Measurements from ENCODE around the gene AEBP2.

AEBP2 gene

GRCh38 chr12:19434538-19434937 is 4.8 kb upstream of the AEBP2 start:
- no peak for DNase-seq (ENCODE audit: low read depth, low spot score)
- in situ Hi-C loops (cut with HindIII; ENCODE audit: low sequenced_read_pairs) = no loop called here
- no peak overlapping the region for H3K4me3 ChIP-seq (ENCODE audit: low read depth, low read length)
- no peak for TF ChIP-seq CTCF (IDR thresholded peaks at IDR 0.05; ENCODE audit: low read depth, low read length)

- DNase-seq (ENCODE audit: low read depth, low spot score) = no peak
- in situ Hi-C loops (cut with HindIII; ENCODE audit: low sequenced_read_pairs) = no loop called here
- H3K4me3 ChIP-seq (ENCODE audit: low read depth, low read length) = no peak overlapping the region
- TF ChIP-seq CTCF (IDR thresholded peaks at IDR 0.05; ENCODE audit: low read depth, low read length) = no peak
Measured at GRCh38 chr12:19435831-19436497, 3.3 kb upstream of the AEBP2 start.

GRCh38 chr12:19436931-19437330 is 2.4 kb upstream of the AEBP2 start:
- no peak overlapping the region for H3K4me3 ChIP-seq (ENCODE audit: low read depth, low read length)
- DNase-seq (ENCODE audit: low read depth, low spot score) = no peak
- in situ Hi-C loops (cut with HindIII; ENCODE audit: low sequenced_read_pairs) = no loop called here
- no peak for TF ChIP-seq CTCF (IDR thresholded peaks at IDR 0.05; ENCODE audit: low read depth, low read length)

GRCh38 chr12:19437996-19438395 is 1.3 kb upstream of the AEBP2 start:
- DNase-seq (ENCODE audit: low read depth, low spot score) = no peak
- in situ Hi-C loops (cut with HindIII; ENCODE audit: low sequenced_read_pairs) = no loop called here
- no peak overlapping the region for H3K4me3 ChIP-seq (ENCODE audit: low read depth, low read length)
- TF ChIP-seq CTCF (IDR thresholded peaks at IDR 0.05; ENCODE audit: low read depth, low read length) = no peak

- no peak for TF ChIP-seq CTCF (IDR thresholded peaks at IDR 0.05; ENCODE audit: low read depth, low read length)
- in situ Hi-C loops (cut with HindIII; ENCODE audit: low sequenced_read_pairs) = no loop called here
- peak overlapping the region; percentile 84 for H3K4me3 ChIP-seq (ENCODE audit: low read depth, low read length)
- DNase-seq (ENCODE audit: low read depth, low spot score) = peak; percentile 55
Measured at GRCh38 chr12:19440019-19440858, 947 bp downstream of the AEBP2 start.

- H3K4me3 ChIP-seq (ENCODE audit: low read depth, low read length) = peak overlapping the region; percentile 84
- DNase-seq (ENCODE audit: low read depth, low spot score) = peak; percentile 40
- in situ Hi-C loops (cut with HindIII; ENCODE audit: low sequenced_read_pairs) = no loop called here
- TF ChIP-seq CTCF (IDR thresholded peaks at IDR 0.05; ENCODE audit: low read depth, low read length) = no peak
Measured at GRCh38 chr12:19440916-19441315, 1.6 kb downstream of the AEBP2 start.
